K562 (cell line): ENCODE measurements around the gene ARID3B. TPM values are rescaled to one million over a fixed set of nuclear protein-coding genes. Genes with fewer than 3 reads are reported as not detected.

ENCODE experiments used
- ATAC-seq: fragments of 200-7000 bp; cut with Tn5 transposase; 3 replicates; pipeline ENCODE4 v1.9.1; 2020; ENCODE audit warnings: moderate library complexity
- BruUV-seq: library from RNA; stranded (reverse); fragments of 400-500 nt; replicated peaks from 2 replicates; lab custom pipeline; 2021; lab: Mats Ljungman, UMichigan
- CTCF ChIA-PET: fragments of 300-600 bp; formaldehyde crosslinking; extraction: SDS; loops from one replicate; lab custom pipeline; 2021; ENCODE audit warnings: low intra/inter-chr PET ratio; lab: Yijun Ruan, JAX
- POLR2A ChIA-PET: fragments of 300-600, 350-650 bp; sonication (Branson Sonifier 250); formaldehyde crosslinking; extraction: SDS; loops from one replicate; lab custom pipeline; 2021; ENCODE audit warnings: antibody characterized with exemption, inconsistent platforms; lab: Yijun Ruan, JAX
- DNase-seq, 4 experiments: peaks; one replicate each; pipeline versions ENCODE4 v3.0.0 to v3.0.0-alpha.2; 2011 to 2018; ENCODE audit warnings: low spot score in 3 of 4, mixed read lengths in 3 of 4; ENCODE audit errors: extremely low read depth in 1 of 4
- FAIRE-seq: peaks from 2 replicates; lab custom pipeline; 2011; peaks lifted over from hg19 to GRCh38; lab: Jason Lieb, UNC
- H2AFZ ChIP-seq: 2 replicates; pipeline ENCODE4 v1.6.0; 2011; ENCODE audit warnings: low read depth, low read length, control low read depth, inconsistent platforms
- H3K27ac ChIP-seq: fragments of 200-600 bp; 3 replicates; pipeline ENCODE4 v1.8.0; 2011; ENCODE audit warnings: low read depth, mild to moderate bottlenecking, control low read depth, inconsistent platforms, low read length, moderate library complexity, mixed read lengths; ENCODE audit errors: extremely low read depth
- H3K27me3 ChIP-seq, 2 experiments: fragments of 300-600 bp in 1 of 2; 2 replicates in 1 of 2; 3 replicates in 1 of 2; pipeline versions ENCODE4 v1.6.0 to v1.8.0; 2011; ENCODE audit warnings: inconsistent platforms in 2 of 2, low read length in 2 of 2, mild to moderate bottlenecking in 1 of 2, mixed read lengths in 1 of 2, moderate library complexity in 1 of 2; ENCODE audit not compliant: control insufficient read depth in 2 of 2, insufficient read depth in 2 of 2
- H3K36me3 ChIP-seq: fragments of 300-600 bp; 3 replicates; pipeline ENCODE4 v1.8.0; 2011; ENCODE audit warnings: mild to moderate bottlenecking, low read length, inconsistent platforms; ENCODE audit not compliant: control insufficient read depth, insufficient read depth
- H3K4me1 ChIP-seq, 2 experiments: fragments of 200-600 bp in 1 of 2; replicated peaks in 1 of 2; 2 replicates in 1 of 2; 3 replicates in 1 of 2; pipeline versions ENCODE4 v1.5.1 to v1.8.0; 2011; ENCODE audit warnings: inconsistent platforms in 2 of 2, low read length in 2 of 2, mild to moderate bottlenecking in 1 of 2, mixed read lengths in 1 of 2, moderate library complexity in 1 of 2; ENCODE audit not compliant: control insufficient read depth in 2 of 2, insufficient read depth in 2 of 2
- H3K4me2 ChIP-seq: 2 replicates; pipeline ENCODE4 v1.6.1; 2011; ENCODE audit warnings: low read length, control low read depth, inconsistent platforms, mixed read lengths; ENCODE audit not compliant: insufficient read depth
- H3K4me3 ChIP-seq: fragments of 200-600 bp; sonication (generic), shearing (Covaris generic); 2 replicates; pipeline ENCODE4 v1.5.1; 2016; ENCODE audit warnings: control low read depth, inconsistent platforms
- H3K79me2 ChIP-seq: fragments of 200-600 bp; 3 replicates; pipeline ENCODE4 v1.8.0; 2011; ENCODE audit warnings: low read length, inconsistent platforms; ENCODE audit not compliant: control insufficient read depth, insufficient read depth
- H3K9ac ChIP-seq, 2 experiments: 2 replicates each; pipeline versions ENCODE4 v1.6.0 to v1.6.1; 2011; ENCODE audit warnings: low read depth in 2 of 2, low read length in 2 of 2, control low read depth in 1 of 2, inconsistent platforms in 1 of 2, mild to moderate bottlenecking in 1 of 2, mixed read lengths in 1 of 2; ENCODE audit not compliant: insufficient read depth in 1 of 2
- H3K9me1 ChIP-seq: one replicate; pipeline ENCODE4 v1.6.0; 2011; ENCODE audit warnings: inconsistent platforms, mild to moderate bottlenecking, low read length, moderate library complexity; ENCODE audit not compliant: control insufficient read depth, insufficient read depth
- H3K9me3 ChIP-seq: replicated peaks from 2 replicates; pipeline ENCODE4 v1.5.1; 2011; ENCODE audit warnings: low read depth, low read length, inconsistent platforms; ENCODE audit not compliant: control insufficient read depth, insufficient read depth
- H4K20me1 ChIP-seq: replicated peaks from 2 replicates; pipeline ENCODE4 v1.6.1; 2011; ENCODE audit warnings: low read length, inconsistent platforms, mixed read lengths; ENCODE audit not compliant: control insufficient read depth, insufficient read depth
- ARID4B ChIP-seq: sonication (generic); formaldehyde crosslinking; IDR thresholded peaks from 2 replicates; pipeline ENCODE4 v1.8.0; 2022; ENCODE audit warnings: mild to moderate bottlenecking, missing genetic modification reagents
- EZH2 ChIP-seq: IDR thresholded peaks from 2 replicates; pipeline ENCODE4 v1.6.1; 2012; ENCODE audit warnings: low read depth, mild to moderate bottlenecking, inconsistent platforms, low read length, borderline replicate concordance
- HNRNPL ChIP-seq: fragments of 200-400 bp; formaldehyde crosslinking; IDR thresholded peaks from 2 replicates; pipeline ENCODE4 v1.6.1; 2017; ENCODE audit warnings: low read depth, mild to moderate bottlenecking, low read length
- IRF9 ChIP-seq: fragments of 450-650 bp; IDR thresholded peaks from 2 replicates; pipeline ENCODE4 v1.6.1; 2016; ENCODE audit warnings: missing biosample characterization, missing genetic modification characterization
- MXI1 ChIP-seq: IDR thresholded peaks from 2 replicates; pipeline ENCODE4 v1.6.1; 2011; ENCODE audit warnings: low read depth, mild to moderate bottlenecking, improper control_type of control experiment, low read length
- PHB ChIP-seq: fragments of 250-450 bp; sonication (Bioruptor Pico); IDR thresholded peaks from 2 replicates; pipeline ENCODE4 v1.5.0; 2021
- POLR2G ChIP-seq: fragments of 200-400 bp; formaldehyde crosslinking; IDR thresholded peaks from 2 replicates; pipeline ENCODE4 v1.6.1; 2017; ENCODE audit warnings: low read depth, mild to moderate bottlenecking, antibody characterized with exemption, low read length, moderate library complexity
- RBFOX2 ChIP-seq: fragments of 200-400 bp; formaldehyde crosslinking; IDR thresholded peaks from 2 replicates; pipeline ENCODE4 v1.6.1; 2017; ENCODE audit warnings: low read depth, mild to moderate bottlenecking, low read length, moderate library complexity
- ZBED1 ChIP-seq: IDR thresholded peaks from 2 replicates; pipeline ENCODE4 v1.6.1; 2014
- WGBS: fragments of 100-300 bp; shearing (Covaris generic); methylation state at CpG from one replicate; pipeline ENCODE4 v1.1.6; 2016; ENCODE audit warnings: low coverage, mixed read lengths; ENCODE audit not compliant: insufficient coverage; ENCODE audit errors: missing lambda C conversion rate; 5-methylcytosine and 5-hydroxymethylcytosine counted together
- in situ Hi-C: fragments of 300-500 bp; cut with MboI; formaldehyde crosslinking; loops from 4 replicates; pipeline ENCODE4 v1.15.0; 2018; ENCODE audit warnings: inconsistent platforms, mixed read lengths
- intact Hi-C: fragments of 100-400 bp; cut with micrococcal nuclease; formaldehyde crosslinking; loops from 2 replicates; pipeline ENCODE4 v1.14.2; 2022
- polyA plus RNA-seq, 8 experiments: library from polyadenylated mRNA; depleted of rRNA in 4 of 8; stranded (reverse) in 5 of 8; unstranded in 3 of 8; fragments of >200 nt; fragmentation: Nextera tagmentation in 2 of 8; fragmentation: Illumina TruSeq in 1 of 8; extraction: Ambion mirVana in 2 of 8; extraction: Trizol in 1 of 8; gene quantifications; 2 replicates each; pipeline versions ENCODE4 v1.2.1 to v1.2.3, GENCODE V29; 2011 to 2014; ENCODE audit warnings: inconsistent platforms in 1 of 8, missing spikeins in 1 of 8
- total RNA-seq, 7 experiments: library from RNA; depleted of rRNA in 6 of 7; stranded (reverse); fragments of >200 nt in 6 of 7; fragmentation: Illumina TruSeq in 2 of 7; extraction: Trizol in 2 of 7; gene quantifications; 2 replicates each; pipeline versions ENCODE4 v1.2.1 to v1.2.3, GENCODE V29; 2011 to 2021; ENCODE audit warnings: low replicate concordance in 1 of 7

Gene ARID3B
- total and polyA plus RNA-seq, 9 of the 15 experiments (the other 6 are each of a cell fraction or from before 2014, with no cell fraction given), result 0.32 to 15.1 (median 7.1) TPM

GRCh38 chr15:74632601-74633000 is 91.6 kb downstream of the ARID3B start:
- ATAC-seq (no peak), FAIRE-seq (no peak), DNase-seq (no peak)
- no peak overlapping the region for H3K27ac ChIP-seq
- no peak overlapping the region for H3K4me2 ChIP-seq
- no peak overlapping the region for H3K4me3 ChIP-seq
- H3K9me1 ChIP-seq, result peaks cover 9% of the 10 kb centered on the region
- H4K20me1 ChIP-seq, result peaks cover 33% of the 10 kb centered on the region
- no peaks in the 10 kb centered on the region for H3K79me2 ChIP-seq
- H3K4me1 ChIP-seq, result no peaks in the 10 kb centered on the region; a peak in 1 of 5 replicates
- intact Hi-C loops (loop anchor here (1.0 kb wide), 1 partner anchor 257 kb away; no protein-coding TSS in a partner anchor), in situ Hi-C loops (no loop called here)
- H3K27me3 ChIP-seq, result no peaks in the 10 kb centered on the region
- CTCF ChIA-PET, result interaction anchor here (0.6 to 2.2 kb wide), 5 partner anchors 10 to 258 kb away, joined by 3 to 32 read pairs (median 4); no protein-coding TSS in a partner anchor
- no peak overlapping the region for H3K9ac ChIP-seq
- H2AFZ ChIP-seq, result no peak overlapping the region
- WGBS, result 70% methylated on average over 9 of the region's 9 CpGs
- BruUV-seq, result no TSS peak
- TF ChIP-seq POLR2G (peak; percentile 39; the same call in 1 of the 2 replicates), ZBED1 (no peak), HNRNPL (no peak), MXI1 (no peak), RBFOX2 (peak; percentile 15; the same call in 1 of the 2 replicates), EZH2 (no peak), IRF9 (tag) (no peak), ARID4B (CRISPR knock-in tag) (no peak), PHB (CRISPR knock-in tag) (no peak)
- no peaks in the 10 kb centered on the region for H3K9me3 ChIP-seq
- POLR2A ChIA-PET, result interaction anchor here (1.2 to 3.8 kb wide), 5 partner anchors 9 to 259 kb away, joined by 3 to 16 read pairs (median 8); no protein-coding TSS in a partner anchor
- peaks cover 94% of the 10 kb centered on the region for H3K36me3 ChIP-seq
